ENCODE measurements around the gene IGFBP6. TPM values are rescaled to one million over a fixed set of nuclear protein-coding genes. Genes with fewer than 3 reads are reported as not detected.
A peak's percentile ranks its signal among the peaks of the same experiment; 100 is the strongest.

IGFBP6 gene
- total and polyA plus RNA-seq, 9 of the 15 experiments (the other 6 are each of a cell fraction or from before 2014, with no cell fraction given): 0.15 to 1.4 (median 0.54) TPM

GRCh38 chr12:53063708-53064612 is 33.5 kb upstream of the IGFBP6 start:
- peaks cover 8% of the 10 kb centered on the region; the same call in 2 of the 3 replicates for H3K36me3 ChIP-seq (ENCODE audit: control insufficient read depth, insufficient read depth, low read length)
- WGBS (ENCODE audit: insufficient coverage, low coverage, missing lambda C conversion rate): 61% methylated on average over 12 of the region's 13 CpGs
- intact Hi-C loops (cut with micrococcal nuclease): loop anchor here (10.0 kb wide), 1 partner anchor 441 kb away; the partner anchor contains the start of genes NPFF and TARBP2
- H3K9ac ChIP-seq (ENCODE audit: insufficient read depth in 1 of 2, low read depth in 2 of 2, low read length in 2 of 2): no peak overlapping the region; a peak in 1 of 4 replicates
- H3K4me3 ChIP-seq: no peak overlapping the region
- in situ Hi-C loops (cut with MboI): loop anchor here (10.0 kb wide), 1 partner anchor 141 kb away; the partner anchor contains the start of gene ITGB7
- no peaks in the 10 kb centered on the region for H3K9me3 ChIP-seq (replicated peaks; ENCODE audit: control insufficient read depth, insufficient read depth, low read depth, low read length)
- no peaks in the 10 kb centered on the region for H3K9me1 ChIP-seq (ENCODE audit: control insufficient read depth, insufficient read depth, low read length)
- POLR2A ChIA-PET: interaction anchor here (0.7 to 1.4 kb wide), 6 partner anchors 8 to 19 kb away, joined by 3 to 6 read pairs (median 3); partner anchors contain the start of gene SPRYD3
- FAIRE-seq (no peak), ATAC-seq (no peak), DNase-seq (ENCODE audit: extremely low read depth in 1 of 4, low spot score in 3 of 4) (no peak)
- H3K27me3 ChIP-seq (ENCODE audit: control insufficient read depth in 2 of 2, insufficient read depth in 2 of 2, low read length in 2 of 2): no peaks in the 10 kb centered on the region; a peak in 1 of 5 replicates
- no peak overlapping the region for H3K27ac ChIP-seq (ENCODE audit: extremely low read depth, low read depth, low read length)
- TSS peak; percentile 39 for BruUV-seq (replicated peaks)
- peaks cover 8 to 34% of the 10 kb centered on the region in 2 experiments; a peak in 4 of 5 replicates for H3K4me1 ChIP-seq (replicated peaks in 1 of 2; ENCODE audit: control insufficient read depth in 2 of 2, insufficient read depth in 2 of 2, low read length in 2 of 2)
- CTCF ChIA-PET (ENCODE audit: low intra/inter-chr PET ratio): no interaction called here
- H3K4me2 ChIP-seq (ENCODE audit: insufficient read depth, low read length): no peak overlapping the region
- H2AFZ ChIP-seq (ENCODE audit: low read depth, low read length): no peak overlapping the region
- no peaks in the 10 kb centered on the region for H4K20me1 ChIP-seq (replicated peaks; ENCODE audit: control insufficient read depth, insufficient read depth, low read length)
- no peaks in the 10 kb centered on the region for H3K79me2 ChIP-seq (ENCODE audit: control insufficient read depth, insufficient read depth, low read length)
- TF ChIP-seq CBX5 (IDR thresholded peaks at IDR 0.05; ENCODE audit: borderline replicate concordance, low read depth) (no peak), ZNF143 (CRISPR knock-in tag; IDR thresholded peaks at IDR 0.05) (no peak), TARDBP (IDR thresholded peaks at IDR 0.05) (no peak), STAG1 (CRISPR knock-in tag; IDR thresholded peaks at IDR 0.05; ENCODE audit: borderline replicate concordance) (no peak), WHSC1 (IDR thresholded peaks at IDR 0.05; ENCODE audit: low read length) (no peak), NR0B1 (IDR thresholded peaks at IDR 0.05; ENCODE audit: partially characterized antibody) (no peak), TCF7 (IDR thresholded peaks at IDR 0.05; ENCODE audit: borderline replicate concordance) (no peak), RBM25 (IDR thresholded peaks at IDR 0.05; ENCODE audit: low read depth, low read length, severe bottlenecking) (no peak), ZNF407 (IDR thresholded peaks at IDR 0.05; ENCODE audit: low read depth) (no peak), KDM5B (IDR thresholded peaks at IDR 0.05; ENCODE audit: insufficient replicate concordance, low read depth, low read length) (no peak), DMBX1 (CRISPR knock-in tag; IDR thresholded peaks at IDR 0.05; ENCODE audit: borderline replicate concordance) (no peak), ZNF668 (CRISPR knock-in tag; IDR thresholded peaks at IDR 0.05) (no peak)
